ENCODE data around the gene OBI1. TPM values are rescaled to one million over a fixed set of nuclear protein-coding genes. Genes with fewer than 3 reads are reported as not detected.

OBI1 gene
- total RNA-seq, 1 experiment from 2014 or later, result 14.0 TPM

- TF ChIP-seq SP1 (IDR thresholded peaks at IDR 0.05; ENCODE audit: low read depth) (no peak), REST (IDR thresholded peaks at IDR 0.05; ENCODE audit: low read depth) (no peak), POLR2AphosphoS5 (IDR thresholded peaks at IDR 0.05; ENCODE audit: low read depth, low read length) (no peak), CTCF (IDR thresholded peaks at IDR 0.05 in 2 of 3, conservative IDR thresholded peaks at IDR 0.05 in 1 of 3; ENCODE audit: borderline replicate concordance in 1 of 3, insufficient read depth in 1 of 3, low read depth in 2 of 3, low read length in 2 of 3) (no peak), RAD21 (IDR thresholded peaks at IDR 0.05; ENCODE audit: low read depth) (no peak), ZFX (IDR thresholded peaks at IDR 0.05) (no peak), CEBPB (IDR thresholded peaks at IDR 0.05; ENCODE audit: low read depth) (no peak), ZBTB33 (IDR thresholded peaks at IDR 0.05; ENCODE audit: extremely low read depth, insufficient replicate concordance, low read length) (no peak), EZH2phosphoT487 (IDR thresholded peaks at IDR 0.05; ENCODE audit: borderline replicate concordance) (no peak), POLR2A (IDR thresholded peaks at IDR 0.05; ENCODE audit: borderline replicate concordance, extremely low read depth, insufficient read depth, insufficient read length) (no peak), MAX (IDR thresholded peaks at IDR 0.05) (no peak), EGR1 (IDR thresholded peaks at IDR 0.05; ENCODE audit: low read depth) (no peak), ELF1 (IDR thresholded peaks at IDR 0.05; ENCODE audit: borderline replicate concordance, low read depth) (no peak), SIN3A (IDR thresholded peaks at IDR 0.05; ENCODE audit: low read depth) (no peak), ATF3 (IDR thresholded peaks at IDR 0.05) (no peak)
- intact Hi-C loops (cut with micrococcal nuclease), result no loop called here
- Histone ChIP-seq H3K9ac (ENCODE audit: low read length) (no peak overlapping the region), H2AFZ (ENCODE audit: low read depth, low read length, poor library complexity, severe bottlenecking) (no peak overlapping the region), H3K4me2 (ENCODE audit: low read length) (no peak overlapping the region), H3K36me3 (ENCODE audit: control insufficient read depth in 1 of 2, insufficient read depth in 2 of 2, low read length in 2 of 2) (no peaks in the 10 kb centered on the region), H3K79me2 (ENCODE audit: insufficient read depth, low read length) (no peaks in the 10 kb centered on the region), H3K27ac (ENCODE audit: low read depth, low read length) (no peak overlapping the region), H4K20me1 (ENCODE audit: insufficient read depth) (no peaks in the 10 kb centered on the region), H3K27me3 (ENCODE audit: insufficient read depth, low read length) (peaks cover 27% of the 10 kb centered on the region), H3K9me2 (ENCODE audit: insufficient read depth) (no peaks in the 10 kb centered on the region), H3K9me3 (ENCODE audit: control insufficient read depth in 1 of 2, insufficient read depth in 1 of 2, low read depth in 1 of 2, low read length in 2 of 2) (no peaks in the 10 kb centered on the region), H3K4me3 (replicated peaks in 1 of 2; ENCODE audit: low read depth in 1 of 2, low read length in 2 of 2) (no peak overlapping the region), H3K4me1 (ENCODE audit: control insufficient read depth in 1 of 2, insufficient read depth in 2 of 2, low read length in 2 of 2) (no peaks in the 10 kb centered on the region)
- ChIA-PET POLR2A (no interaction called here), RAD21 (ENCODE audit: low non-redundant PET in 1 of 2, low total read pairs in 2 of 2, uncharacterized antibody in 2 of 2, unreplicated experiment in 2 of 2) (no interaction called here), CTCF (no interaction called here)
- no peak for DNase-seq (ENCODE audit: low read depth, low spot score)
- ATAC-seq, result no peak
- BruUV-seq (replicated peaks), result no TSS peak
These were observed 56.3 kb downstream of the OBI1 start for GRCh38 chr13:78602561-78603239.
